Right lobe of liver (tissue), 4 donors: Measurements from ENCODE around the gene ZFYVE16.
"Not testable (repeated sequence)": the region's sequence is repeated elsewhere in the genome, so short reads cannot be mapped to it uniquely, and the experiment has no call there.

Source experiments
- CTCF ChIP-seq, 4 donors: fragments of 200-600 bp in 3 of 4; fragments of 450-650 bp in 1 of 4; IDR thresholded peaks; one replicate each; pipeline versions ENCODE4 v1.5.1 to v1.8.0; 2016 to 2022; ENCODE audit warnings: antibody characterized with exemption in 4 of 4, mild to moderate bottlenecking in 2 of 4
- POLR2A ChIP-seq: fragments of 450-650 bp; IDR thresholded peaks from one replicate; pipeline ENCODE4 v1.6.1; 2017; ENCODE audit warnings: antibody characterized with exemption, mild to moderate bottlenecking
- donor health status: DM: no; HTN: no; CAD: no.
- donor health status: DM: no; HTN: no; CAD: no.
- donor health status: DM: no; HTN: yes; CAD: no.

DNA sequence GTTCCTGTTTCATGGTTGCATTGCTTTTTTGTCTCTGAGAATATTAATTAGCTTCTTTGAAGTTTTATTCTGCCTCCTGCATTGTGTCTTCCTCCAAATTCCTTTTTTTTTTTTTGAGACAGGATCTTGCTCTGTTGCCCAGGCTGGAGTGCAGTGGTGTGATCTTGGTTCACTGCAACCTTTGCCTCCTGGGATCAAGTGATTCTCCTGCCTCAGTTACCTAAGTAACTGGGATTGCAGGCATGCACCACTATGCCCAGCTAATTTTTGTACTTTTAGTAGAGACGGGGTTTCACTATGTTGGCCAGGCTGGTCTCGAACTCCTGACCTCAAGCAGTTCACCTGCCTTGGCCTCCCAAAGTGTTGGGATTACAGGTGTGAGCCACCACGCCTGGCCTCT, 16.5 kb downstream of the ZFYVE16 start:
- TF ChIP-seq POLR2A; CTCF (IDR thresholded peaks at IDR 0.05): not testable (repeated sequence)
